ENCODE results near the gene NACC2.
"Not testable (repeated sequence)": the region's sequence is repeated elsewhere in the genome, so short reads cannot be mapped to it uniquely, and the experiment has no call there.

GRCh38 chr9:136026943-136027289 lies 68.2 kb downstream of the NACC2 start:
- not testable (repeated sequence) for TF ChIP-seq POLR2A, CTCF (IDR thresholded peaks at IDR 0.05)
